Body of pancreas (tissue), 4 donors: Measurements from ENCODE around the gene ATRN. TPM values are rescaled to one million over a fixed set of nuclear protein-coding genes. Genes with fewer than 3 reads are reported as not detected.

Source experiments
- ATAC-seq: fragments of 150-250 bp; one replicate; pipeline ENCODE4 v1.9.1; 2016
- DNase-seq, 4 donors: peaks; one replicate each; pipeline ENCODE4 v3.0.0-alpha.2; 2019
- H3K27ac ChIP-seq, 4 donors: fragments of 200-600 bp; sonication (generic); 1 replicate in 3 of 4; 2 replicates in 1 of 4; pipeline versions ENCODE4 v1.5.1 to v1.6.1; 2016 to 2019; ENCODE audit warnings: mild to moderate bottlenecking in 1 of 4, mixed read lengths in 1 of 4, moderate library complexity in 1 of 4
- H3K27me3 ChIP-seq, 2 donors: fragments of 200-600 bp; sonication (generic); one replicate each; pipeline ENCODE4 v1.6.0; 2016; ENCODE audit warnings: mild to moderate bottlenecking in 1 of 2
- H3K36me3 ChIP-seq, 2 donors: fragments of 200-600 bp; sonication (generic); replicated peaks in 1 of 2; 2 replicates each; pipeline ENCODE4 v1.5.1; 2016; ENCODE audit warnings: low read depth in 2 of 2; ENCODE audit not compliant: insufficient read depth in 1 of 2
- H3K4me1 ChIP-seq: fragments of 200-600 bp; sonication (generic); one replicate; pipeline ENCODE4 v1.6.0; 2016
- H3K4me3 ChIP-seq, 2 donors: fragments of 200-600 bp; sonication (generic); 1 replicate in 1 of 2; 2 replicates in 1 of 2; pipeline ENCODE4 v1.5.1; 2016 to 2019
- H3K9me3 ChIP-seq, 3 donors: fragments of 200-600 bp; sonication (generic); 1 replicate in 2 of 3; 2 replicates in 1 of 3; pipeline ENCODE4 v1.5.1; 2016
- CTCF ChIP-seq, 7 experiments: fragments of 450-650 bp in 4 of 7; fragments of 200-600 bp in 3 of 7; sonication (generic) in 3 of 7; IDR thresholded peaks; one replicate each; pipeline ENCODE4 v1.5.1; 2016 to 2019; ENCODE audit warnings: antibody characterized with exemption in 7 of 7
- POLR2A ChIP-seq, 3 donors: fragments of 450-650 bp; IDR thresholded peaks; one replicate each; pipeline ENCODE4 v1.6.1; 2016; ENCODE audit warnings: antibody characterized with exemption in 3 of 3, mild to moderate bottlenecking in 2 of 3
- WGBS, 2 donors: methylation state at CpG; one replicate each; pipeline ENCODE4 v1.1.5; 2017; 5-methylcytosine and 5-hydroxymethylcytosine counted together
- intact Hi-C: fragments of 100-400 bp; cut with DNase I; formaldehyde crosslinking; loops from one replicate; pipeline ENCODE4 v1.15.1; 2023
- total RNA-seq, 2 donors: library from RNA; depleted of rRNA; stranded (reverse); fragments of >200 nt; gene quantifications; one replicate each; pipeline ENCODE4 v1.1.0, GENCODE V29; 2016

ATRN gene
- total RNA-seq, 2 donors from 2014 or later, result 17.6 to 18.8 TPM

- peaks cover 10% of the 10 kb centered on the region for H3K4me1 ChIP-seq
- WGBS, 2 donors, result 85 to 93% methylated on average over 6 to 7 of the region's 7 CpGs
- TF ChIP-seq CTCF (IDR thresholded peaks at IDR 0.05), result no peak
- TF ChIP-seq POLR2A (IDR thresholded peaks at IDR 0.05), result no peak
- no peaks in the 10 kb centered on the region for H3K36me3 ChIP-seq
- H3K4me3 ChIP-seq, result no peak overlapping the region
- no peaks in the 10 kb centered on the region for H3K9me3 ChIP-seq
- ATAC-seq, result no peak
- peak in 1 of 4 donors; percentile 6 for DNase-seq
- intact Hi-C loops, result no loop called here
- H3K27ac ChIP-seq, result no peak overlapping the region
- H3K27me3 ChIP-seq, result peaks cover 0 to 4% of the 10 kb centered on the region in 2 donors
These were observed 187.3 kb downstream of the ATRN start for GRCh38 chr20:3658019-3658715.

DNA sequence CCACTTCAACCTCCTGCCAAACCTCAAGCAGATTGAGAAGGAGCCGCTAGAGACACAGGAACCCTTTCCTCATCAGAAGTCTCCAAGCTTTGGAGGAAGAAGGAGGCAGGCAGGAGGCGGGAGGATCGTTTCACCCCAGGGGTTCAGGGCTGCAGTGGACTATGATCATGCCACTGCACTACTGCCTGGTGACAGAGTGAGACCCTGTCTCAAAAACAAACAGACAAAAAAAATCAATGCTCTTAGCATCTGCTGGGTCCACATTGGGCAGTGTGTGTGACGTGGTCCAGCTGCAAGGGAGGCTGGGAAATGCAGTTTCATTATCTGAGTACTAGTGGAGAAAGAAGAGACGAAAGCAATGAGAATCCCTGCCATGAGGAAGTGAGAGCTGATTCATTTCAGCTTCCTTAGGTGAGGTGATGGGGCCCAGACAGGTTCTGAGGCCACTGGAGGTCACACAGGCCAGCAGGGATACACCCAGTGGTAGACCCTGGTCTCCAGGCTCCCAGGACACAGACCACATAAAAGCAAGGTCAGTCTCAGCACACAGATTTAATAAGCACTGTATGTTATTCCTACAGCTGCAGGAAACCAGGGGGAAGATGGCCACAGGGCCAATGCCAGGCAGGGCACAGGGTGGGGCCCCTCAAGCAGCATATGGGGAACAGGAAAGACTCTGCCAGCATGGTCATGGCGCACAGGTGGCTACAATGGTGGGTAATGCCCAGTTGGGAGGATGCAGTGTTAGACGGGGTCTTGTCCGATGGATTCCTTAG, 188.1 kb downstream of the ATRN start:
- peak in 1 of 4 donors; percentile 1 for DNase-seq
- peaks cover 0 to 4% of the 10 kb centered on the region in 2 donors for H3K27me3 ChIP-seq
- 51 to 75% methylated on average over 8 of the region's 8 CpGs for WGBS, 2 donors
- H3K27ac ChIP-seq, result no peak overlapping the region
- peaks cover 10% of the 10 kb centered on the region for H3K4me1 ChIP-seq
- ATAC-seq, result no peak
- no peak overlapping the region for H3K4me3 ChIP-seq
- H3K36me3 ChIP-seq, result no peaks in the 10 kb centered on the region
- no peak for TF ChIP-seq CTCF (IDR thresholded peaks at IDR 0.05)
- no peak for TF ChIP-seq POLR2A (IDR thresholded peaks at IDR 0.05)
- H3K9me3 ChIP-seq, result no peaks in the 10 kb centered on the region
- intact Hi-C loops, result no loop called here

- Histone ChIP-seq H3K27ac (no peak overlapping the region), H3K9me3 (no peaks in the 10 kb centered on the region), H3K4me3 (no peak overlapping the region), H3K4me1 (peaks cover 10% of the 10 kb centered on the region), H3K36me3 (no peaks in the 10 kb centered on the region), H3K27me3 (peaks cover 0 to 4% of the 10 kb centered on the region in 2 donors)
- 69 to 96% methylated on average over 3 to 12 of the region's 12 CpGs for WGBS, 2 donors
- no peak for TF ChIP-seq POLR2A (IDR thresholded peaks at IDR 0.05)
- TF ChIP-seq CTCF (IDR thresholded peaks at IDR 0.05), result no peak
- intact Hi-C loops, result no loop called here
- no peak for ATAC-seq
- DNase-seq, result no peak
These were observed 188.9 kb downstream of the ATRN start for GRCh38 chr20:3659492-3660261.

GRCh38 chr20:3660262-3661059, 189.6 kb downstream of the ATRN start:
- intact Hi-C loops, result no loop called here
- 4 to 7% methylated on average over 3 to 71 of the region's 75 CpGs for WGBS, 2 donors
- H3K9me3 ChIP-seq, result no peaks in the 10 kb centered on the region
- H3K27ac ChIP-seq, result no peak overlapping the region
- H3K4me3 ChIP-seq, result no peak overlapping the region
- peaks cover 10% of the 10 kb centered on the region for H3K4me1 ChIP-seq
- DNase-seq (peak in 1 of 4 donors; percentile 1), ATAC-seq (no peak)
- H3K36me3 ChIP-seq, result no peaks in the 10 kb centered on the region
- peaks cover 0 to 4% of the 10 kb centered on the region in 2 donors for H3K27me3 ChIP-seq
- TF ChIP-seq POLR2A (IDR thresholded peaks at IDR 0.05), result no peak
- no peak for TF ChIP-seq CTCF (IDR thresholded peaks at IDR 0.05)
